ENCODE results near the gene UNC45A.

DNA sequence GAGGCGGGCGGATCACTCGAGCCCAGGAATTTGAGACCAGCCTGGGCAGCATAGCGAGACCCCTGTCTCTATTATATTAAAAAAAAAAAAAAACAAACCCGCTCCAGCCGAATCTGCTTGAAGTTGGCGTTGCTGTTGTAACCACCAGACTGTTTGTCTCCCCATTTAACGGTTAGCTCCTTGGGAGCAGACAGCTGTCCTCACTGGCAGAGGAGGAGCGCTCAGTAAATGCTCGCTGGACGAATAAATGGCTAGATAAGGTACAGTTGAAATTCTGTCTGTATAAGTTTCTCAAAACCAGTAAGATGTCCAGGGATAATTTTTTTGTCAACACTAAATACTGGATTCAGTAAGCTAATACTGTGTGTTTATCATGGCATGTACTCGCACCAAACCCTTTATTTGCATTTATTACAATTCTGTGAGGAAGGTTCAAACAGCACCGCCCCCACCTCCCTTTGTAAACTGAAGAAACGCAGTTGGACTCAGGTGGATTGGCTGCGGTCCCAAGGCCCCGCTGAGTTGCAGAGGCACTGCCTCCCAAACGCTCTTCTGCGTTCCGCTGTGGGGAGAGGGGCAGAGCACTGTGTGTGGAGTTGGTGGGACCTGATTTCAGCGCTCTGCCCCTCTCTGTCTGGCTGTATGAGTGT lies 20.7 kb downstream of the UNC45A start:
- TF ChIP-seq, protein P1, sequence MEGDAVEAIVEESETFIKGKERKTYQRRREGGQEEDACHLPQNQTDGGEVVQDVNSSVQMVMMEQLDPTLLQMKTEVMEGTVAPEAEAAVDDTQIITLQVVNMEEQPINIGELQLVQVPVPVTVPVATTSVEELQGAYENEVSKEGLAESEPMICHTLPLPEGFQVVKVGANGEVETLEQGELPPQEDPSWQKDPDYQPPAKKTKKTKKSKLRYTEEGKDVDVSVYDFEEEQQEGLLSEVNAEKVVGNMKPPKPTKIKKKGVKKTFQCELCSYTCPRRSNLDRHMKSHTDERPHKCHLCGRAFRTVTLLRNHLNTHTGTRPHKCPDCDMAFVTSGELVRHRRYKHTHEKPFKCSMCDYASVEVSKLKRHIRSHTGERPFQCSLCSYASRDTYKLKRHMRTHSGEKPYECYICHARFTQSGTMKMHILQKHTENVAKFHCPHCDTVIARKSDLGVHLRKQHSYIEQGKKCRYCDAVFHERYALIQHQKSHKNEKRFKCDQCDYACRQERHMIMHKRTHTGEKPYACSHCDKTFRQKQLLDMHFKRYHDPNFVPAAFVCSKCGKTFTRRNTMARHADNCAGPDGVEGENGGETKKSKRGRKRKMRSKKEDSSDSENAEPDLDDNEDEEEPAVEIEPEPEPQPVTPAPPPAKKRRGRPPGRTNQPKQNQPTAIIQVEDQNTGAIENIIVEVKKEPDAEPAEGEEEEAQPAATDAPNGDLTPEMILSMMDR (IDR thresholded peaks at IDR 0.05): no peak
- TF ChIP-seq POLR2A (IDR thresholded peaks at IDR 0.05): no peak
- TF ChIP-seq POLR2AphosphoS5 (IDR thresholded peaks at IDR 0.05): no peak
- no peak for TF ChIP-seq EP300 (IDR thresholded peaks at IDR 0.05)
